IMR-90 (cell line): ENCODE results near the gene CTBP1. TPM values are rescaled to one million over a fixed set of nuclear protein-coding genes. Genes with fewer than 3 reads are reported as not detected.

ENCODE experiments used
- ATAC-seq: fragments of 200-7000 bp; cut with Tn5 transposase; 2 replicates; pipeline ENCODE4 v1.9.1; 2020; ENCODE audit warnings: low read depth, mild to moderate bottlenecking, moderate library complexity
- BruUV-seq: library from RNA; stranded (reverse); fragments of 400-500 nt; replicated peaks from 2 replicates; lab custom pipeline; 2021; lab: Mats Ljungman, UMichigan
- CTCF ChIA-PET: fragments of 300-600 bp; formaldehyde crosslinking; extraction: SDS; loops from one replicate; lab custom pipeline; 2021; ENCODE audit warnings: antibody characterized with exemption; lab: Yijun Ruan, JAX
- POLR2A ChIA-PET: fragments of 300-600 bp; sonication (Branson Sonifier 250); formaldehyde crosslinking; loops from one replicate; lab custom pipeline; 2022; ENCODE audit warnings: antibody characterized with exemption; ENCODE audit not compliant: unreplicated experiment; lab: Charles Lee
- DNase-seq: peaks from one replicate; pipeline ENCODE4 v3.0.0; 2013
- H2AFZ ChIP-seq: replicated peaks from 2 replicates; pipeline ENCODE3; 2013; ENCODE audit warnings: low read length, mild to moderate bottlenecking; ENCODE audit not compliant: poor library complexity
- H2AK5ac ChIP-seq: 2 replicates; pipeline ENCODE4 v1.6.1; 2013; ENCODE audit warnings: low read depth, low read length, inconsistent platforms
- H2AK9ac ChIP-seq: replicated peaks from 2 replicates; pipeline ENCODE3; 2013; ENCODE audit warnings: mild to moderate bottlenecking, low read depth, low read length, moderate library complexity; ENCODE audit not compliant: poor library complexity
- H2BK120ac ChIP-seq: 2 replicates; pipeline ENCODE4 v1.6.1; 2013; ENCODE audit warnings: low read depth, low read length, inconsistent platforms
- H2BK15ac ChIP-seq: 3 replicates; pipeline ENCODE4 v1.6.1; 2013; ENCODE audit warnings: low read depth, low read length, inconsistent platforms
- H2BK20ac ChIP-seq: 2 replicates; pipeline ENCODE4 v1.6.1; 2013; ENCODE audit warnings: low read depth, mild to moderate bottlenecking, inconsistent platforms, low read length, moderate library complexity
- H2BK5ac ChIP-seq: 2 replicates; pipeline ENCODE4 v1.6.1; 2013; ENCODE audit warnings: mild to moderate bottlenecking, low read depth, low read length, inconsistent platforms; ENCODE audit not compliant: poor library complexity, severe bottlenecking
- H3K14ac ChIP-seq: replicated peaks from 2 replicates; pipeline ENCODE4 v1.6.1; 2013; ENCODE audit warnings: low read depth, low read length, inconsistent platforms
- H3K18ac ChIP-seq: 2 replicates; pipeline ENCODE4 v1.6.1; 2013; ENCODE audit warnings: low read depth, low read length, control low read depth
- H3K23ac ChIP-seq: 2 replicates; pipeline ENCODE4 v1.6.1; 2013; ENCODE audit warnings: low read depth, low read length, inconsistent platforms
- H3K27ac ChIP-seq: 2 replicates; pipeline ENCODE4 v1.5.1; 2013; ENCODE audit warnings: mild to moderate bottlenecking, control low read depth, low read length; ENCODE audit not compliant: insufficient read depth
- H3K27me3 ChIP-seq: 2 replicates; pipeline ENCODE4 v1.6.1; 2013; ENCODE audit warnings: low read length; ENCODE audit not compliant: control insufficient read depth, insufficient read depth
- H3K36me3 ChIP-seq: 2 replicates; pipeline ENCODE4 v1.6.1; 2013; ENCODE audit warnings: low read length, mixed read lengths; ENCODE audit not compliant: control insufficient read depth, insufficient read depth
- H3K4ac ChIP-seq: 2 replicates; pipeline ENCODE4 v1.6.1; 2013; ENCODE audit warnings: low read depth, low read length, inconsistent platforms
- H3K4me1 ChIP-seq: 2 replicates; pipeline ENCODE4 v1.6.1; 2013; ENCODE audit warnings: low read length, mixed read lengths; ENCODE audit not compliant: control insufficient read depth, insufficient read depth
- H3K4me2 ChIP-seq: 2 replicates; pipeline ENCODE4 v1.6.1; 2013; ENCODE audit warnings: low read depth, mild to moderate bottlenecking, control low read depth, low read length, moderate library complexity
- H3K4me3 ChIP-seq: 2 replicates; pipeline ENCODE4 v1.5.1; 2013; ENCODE audit warnings: low read depth, mild to moderate bottlenecking, control low read depth, low read length, moderate library complexity; ENCODE audit not compliant: insufficient read depth
- H3K56ac ChIP-seq: 2 replicates; pipeline ENCODE4 v1.6.1; 2013; ENCODE audit warnings: low read length, inconsistent platforms; ENCODE audit not compliant: insufficient read depth; ENCODE audit errors: extremely low read depth
- H3K79me1 ChIP-seq, 2 experiments: 2 replicates each; pipeline ENCODE4 v1.6.1; 2013; ENCODE audit warnings: low read length in 2 of 2, inconsistent platforms in 1 of 2, low read depth in 1 of 2
- H3K9ac ChIP-seq: 2 replicates; pipeline ENCODE4 v1.6.1; 2013; ENCODE audit warnings: low read depth, low read length, control low read depth
- H3K9me1 ChIP-seq: 2 replicates; pipeline ENCODE4 v1.6.1; 2013; ENCODE audit warnings: low read length, inconsistent platforms; ENCODE audit not compliant: insufficient read depth
- H3K9me3 ChIP-seq: 2 replicates; pipeline ENCODE4 v1.6.1; 2013; ENCODE audit warnings: low read length; ENCODE audit not compliant: control insufficient read depth, insufficient read depth
- H4K20me1 ChIP-seq: 2 replicates; pipeline ENCODE4 v1.6.1; 2013; ENCODE audit warnings: low read length, inconsistent platforms; ENCODE audit not compliant: insufficient read depth
- H4K5ac ChIP-seq: 2 replicates; pipeline ENCODE4 v1.6.1; 2013; ENCODE audit warnings: mild to moderate bottlenecking, low read depth, low read length, control low read depth
- H4K8ac ChIP-seq, 2 experiments: 2 replicates each; pipeline ENCODE4 v1.6.1; 2013; ENCODE audit warnings: low read depth in 2 of 2, low read length in 2 of 2, control low read depth in 1 of 2, inconsistent platforms in 1 of 2
- H4K91ac ChIP-seq: 2 replicates; pipeline ENCODE4 v1.6.1; 2013; ENCODE audit warnings: low read depth, low read length, inconsistent platforms; ENCODE audit not compliant: insufficient read depth
- BHLHE40 ChIP-seq: fragments of 150-350 bp; IDR thresholded peaks from 2 replicates; pipeline ENCODE4 v1.6.1; 2016; ENCODE audit warnings: mild to moderate bottlenecking, low read depth, low read length
- CEBPB ChIP-seq: IDR thresholded peaks from 2 replicates; pipeline ENCODE4 v1.6.1; 2012; ENCODE audit warnings: low read depth, low read length, improper control_type of control experiment
- CHD1 ChIP-seq: IDR thresholded peaks from 2 replicates; pipeline ENCODE4 v1.6.1; 2012; ENCODE audit warnings: low read depth, low read length, improper control_type of control experiment
- CTCF ChIP-seq: conservative IDR thresholded peaks from 2 replicates; pipeline ENCODE4 v1.5.1; 2012; ENCODE audit warnings: mild to moderate bottlenecking, low read depth, low read length, improper control_type of control experiment
- FOS ChIP-seq: fragments of 150-350 bp; IDR thresholded peaks from 2 replicates; pipeline ENCODE4 v1.6.1; 2016; ENCODE audit warnings: low read depth, low read length
- MAFK ChIP-seq: IDR thresholded peaks from 2 replicates; pipeline ENCODE4 v1.6.1; 2012; ENCODE audit warnings: low read depth, low read length, improper control_type of control experiment
- MAZ ChIP-seq: IDR thresholded peaks from 2 replicates; pipeline ENCODE4 v1.6.1; 2012; ENCODE audit warnings: low read depth, mild to moderate bottlenecking, low read length, improper control_type of control experiment, moderate library complexity, borderline replicate concordance
- NFE2L2 ChIP-seq: fragments of 150-350 bp; IDR thresholded peaks from 2 replicates; pipeline ENCODE4 v1.6.1; 2016; ENCODE audit warnings: low read depth, mild to moderate bottlenecking, low read length
- POLR2A ChIP-seq: IDR thresholded peaks from 2 replicates; pipeline ENCODE4 v1.6.1; 2012; ENCODE audit warnings: mild to moderate bottlenecking, low read depth, low read length
- RAD21 ChIP-seq: IDR thresholded peaks from 2 replicates; pipeline ENCODE4 v1.6.1; 2012; ENCODE audit warnings: low read length, improper control_type of control experiment
- RCOR1 ChIP-seq: IDR thresholded peaks from 2 replicates; pipeline ENCODE4 v1.6.1; 2012; ENCODE audit warnings: mild to moderate bottlenecking, low read length, improper control_type of control experiment; ENCODE audit not compliant: insufficient replicate concordance
- RFX5 ChIP-seq: IDR thresholded peaks from 2 replicates; pipeline ENCODE4 v1.8.0; 2012; ENCODE audit warnings: low read depth, mild to moderate bottlenecking, low read length, moderate library complexity
- SMC3 ChIP-seq: fragments of 150-350 bp; IDR thresholded peaks from 2 replicates; pipeline ENCODE4 v1.6.1; 2016; ENCODE audit warnings: low read depth, mild to moderate bottlenecking, antibody characterized with exemption, low read length, moderate library complexity
- WGBS, 2 experiments: methylation state at CpG; one replicate each; pipeline versions ENCODE4 v1.1.5 to v1.1.7; 2013; ENCODE audit warnings: missing lambda C conversion rate in 2 of 2; ENCODE audit not compliant: insufficient read length in 1 of 2; ENCODE audit errors: extremely low coverage in 2 of 2; 5-methylcytosine and 5-hydroxymethylcytosine counted together
- dilution Hi-C: fragments of 300-500 bp; cut with HindIII; formaldehyde crosslinking; loops from one replicate; pipeline ENCODE4 v1.14.3; 2018; ENCODE audit warnings: low sequenced_read_pairs; ENCODE audit not compliant: unreplicated experiment
- in situ Hi-C: fragments of 300-500 bp; cut with MboI; formaldehyde crosslinking; loops from 3 replicates; pipeline ENCODE4 v1.14.3; 2019; ENCODE audit warnings: low sequenced_read_pairs, inconsistent platforms, mixed read lengths
- intact Hi-C: fragments of 100-400 bp; cut with micrococcal nuclease; formaldehyde crosslinking; loops from 2 replicates; pipeline ENCODE4 v1.10.0; 2022
- polyA plus RNA-seq, 3 experiments: library from polyadenylated mRNA; depleted of rRNA; stranded (reverse); fragments of >200 nt; gene quantifications; 2 replicates each; pipeline ENCODE4 v1.2.3, GENCODE V29; 2012; ENCODE audit warnings: low replicate concordance in 1 of 3
- total RNA-seq: library from RNA; depleted of rRNA; stranded (reverse); fragments of >200 nt; gene quantifications from 2 replicates; pipeline ENCODE4 v1.2.3, GENCODE V29; 2012
- TF ChIP-seq, protein P1 (sequence below): fragments of 150-350 bp; IDR thresholded peaks from 2 replicates; pipeline ENCODE4 v1.6.1; 2017; ENCODE audit warnings: mild to moderate bottlenecking, antibody characterized with exemption, low read length, low read depth
- TF ChIP-seq, protein P2 (sequence below): fragments of 150-350 bp; IDR thresholded peaks from 2 replicates; pipeline ENCODE4 v1.6.1; 2016; ENCODE audit warnings: low read depth, mild to moderate bottlenecking, low read length, moderate library complexity, borderline replicate concordance

CTBP1 gene
- total and polyA plus RNA-seq, 2 of the 4 experiments (the other 2 are of a cell fraction) = 147 to 212 TPM

DNA sequence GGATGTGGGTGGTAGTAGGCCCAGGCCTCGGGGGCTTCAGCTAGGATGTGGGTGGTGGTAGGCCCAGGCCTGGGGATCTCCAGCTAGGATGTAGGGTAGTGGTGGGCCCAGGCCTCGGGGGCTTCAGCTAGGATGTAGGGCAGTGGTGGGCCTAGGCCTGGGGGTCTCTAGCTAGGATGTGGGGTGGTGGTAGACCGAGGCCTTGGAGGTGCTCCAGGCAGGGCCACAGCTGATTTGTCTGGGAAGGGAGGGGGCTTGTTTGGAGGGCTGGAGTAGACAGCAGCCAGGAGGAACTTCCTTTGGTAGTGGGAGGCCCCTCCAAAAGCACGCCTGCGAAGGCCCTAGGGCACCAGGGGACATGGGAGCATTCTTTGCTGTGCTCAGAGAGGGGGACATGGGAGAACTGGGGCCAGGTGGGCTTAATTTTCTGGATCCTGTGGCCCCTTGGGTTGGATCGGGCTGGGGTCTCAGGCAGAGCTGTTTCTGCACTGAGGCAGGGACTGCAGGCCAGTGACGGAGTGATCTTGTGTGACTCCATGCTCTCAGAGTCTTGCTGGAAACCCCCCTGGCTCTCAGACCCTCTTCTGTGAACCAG is 73.2 kb downstream of the CTBP1 start:
- Histone ChIP-seq H2AK5ac (peak overlapping the region; percentile 58; the same call in 1 of the 2 replicates), H2BK15ac (no peak overlapping the region), H3K9ac (no peak overlapping the region), H2BK120ac (no peak overlapping the region), H3K36me3 (peaks cover 2% of the 10 kb centered on the region; the same call in 1 of the 2 replicates), H3K4me2 (no peak overlapping the region), H4K20me1 (no peaks in the 10 kb centered on the region), H3K9me1 (no peaks in the 10 kb centered on the region), H2BK5ac (no peak overlapping the region), H2BK20ac (no peak overlapping the region), H3K27me3 (no peaks in the 10 kb centered on the region), H3K79me1 (no peaks in the 10 kb centered on the region; a peak in 1 of 4 replicates), H4K8ac (no peak overlapping the region), H3K56ac (no peak overlapping the region), H3K9me3 (peaks cover 6% of the 10 kb centered on the region), H3K4me3 (no peak overlapping the region), H4K5ac (no peak overlapping the region), H3K14ac (no peak overlapping the region), H3K18ac (no peak overlapping the region; the same call in 1 of the 2 replicates), H2AFZ (no peak overlapping the region), H2AK9ac (no peak overlapping the region), H3K4me1 (peaks cover 23% of the 10 kb centered on the region), H3K23ac (no peak overlapping the region), H4K91ac (no peak overlapping the region), H3K27ac (no peak overlapping the region), H3K4ac (peak overlapping the region; percentile 40)
- in situ Hi-C loops (no loop called here), intact Hi-C loops (no loop called here), dilution Hi-C loops (no loop called here)
- POLR2A ChIA-PET = no interaction called here
- TF ChIP-seq BHLHE40 (no peak), CTCF (no peak), FOS (no peak), CHD1 (no peak), RAD21 (no peak), NFE2L2 (no peak), RFX5 (no peak), RCOR1 (no peak), SMC3 (no peak), MAFK (no peak), POLR2A (no peak), MAZ (no peak), CEBPB (no peak)
- TF ChIP-seq, protein P1, sequence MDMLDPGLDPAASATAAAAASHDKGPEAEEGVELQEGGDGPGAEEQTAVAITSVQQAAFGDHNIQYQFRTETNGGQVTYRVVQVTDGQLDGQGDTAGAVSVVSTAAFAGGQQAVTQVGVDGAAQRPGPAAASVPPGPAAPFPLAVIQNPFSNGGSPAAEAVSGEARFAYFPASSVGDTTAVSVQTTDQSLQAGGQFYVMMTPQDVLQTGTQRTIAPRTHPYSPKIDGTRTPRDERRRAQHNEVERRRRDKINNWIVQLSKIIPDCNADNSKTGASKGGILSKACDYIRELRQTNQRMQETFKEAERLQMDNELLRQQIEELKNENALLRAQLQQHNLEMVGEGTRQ = no peak
- TF ChIP-seq, protein P2, sequence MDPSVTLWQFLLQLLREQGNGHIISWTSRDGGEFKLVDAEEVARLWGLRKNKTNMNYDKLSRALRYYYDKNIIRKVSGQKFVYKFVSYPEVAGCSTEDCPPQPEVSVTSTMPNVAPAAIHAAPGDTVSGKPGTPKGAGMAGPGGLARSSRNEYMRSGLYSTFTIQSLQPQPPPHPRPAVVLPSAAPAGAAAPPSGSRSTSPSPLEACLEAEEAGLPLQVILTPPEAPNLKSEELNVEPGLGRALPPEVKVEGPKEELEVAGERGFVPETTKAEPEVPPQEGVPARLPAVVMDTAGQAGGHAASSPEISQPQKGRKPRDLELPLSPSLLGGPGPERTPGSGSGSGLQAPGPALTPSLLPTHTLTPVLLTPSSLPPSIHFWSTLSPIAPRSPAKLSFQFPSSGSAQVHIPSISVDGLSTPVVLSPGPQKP = no peak
- DNase-seq = no peak
- 96% methylated on average over 5 of the region's 7 CpGs; no CpG with 5 or more reads in 1 of the 2 experiments for WGBS, 2 experiments
- no peak for ATAC-seq
- BruUV-seq = no TSS peak
- CTCF ChIA-PET = no interaction called here
